HEK293 (cell line): ENCODE measurements around the gene HIVEP2.

Experiments
- EGR2 ChIP-seq: fragments of 450-650 bp; formaldehyde crosslinking; IDR thresholded peaks from 2 replicates; pipeline ENCODE4 v1.5.1; 2016; ENCODE audit warnings: low read depth, missing biosample characterization, missing genetic modification characterization
- KLF17 ChIP-seq: fragments of 450-650 bp; formaldehyde crosslinking; IDR thresholded peaks from 2 replicates; pipeline ENCODE4 v1.5.1; 2016; ENCODE audit warnings: missing biosample characterization, missing genetic modification characterization
- KLF7 ChIP-seq: fragments of 450-650 bp; formaldehyde crosslinking; IDR thresholded peaks from 2 replicates; pipeline ENCODE4 v1.5.1; 2016; ENCODE audit warnings: missing biosample characterization, missing genetic modification characterization, borderline replicate concordance
- TSHZ1 ChIP-seq: fragments of 450-650 bp; formaldehyde crosslinking; IDR thresholded peaks from 2 replicates; pipeline ENCODE4 v1.5.1; 2016; ENCODE audit warnings: missing biosample characterization, missing genetic modification characterization, borderline replicate concordance
- ZBTB20 ChIP-seq: fragments of 450-650 bp; formaldehyde crosslinking; IDR thresholded peaks from 2 replicates; pipeline ENCODE4 v1.5.1; 2016; ENCODE audit warnings: missing biosample characterization, missing genetic modification characterization
- ZBTB26 ChIP-seq: fragments of 450-650 bp; formaldehyde crosslinking; optimal IDR thresholded peaks from 2 replicates; pipeline ENCODE3; 2016; ENCODE audit warnings: missing biosample characterization, mild to moderate bottlenecking, missing genetic modification characterization
- ZBTB8A ChIP-seq: fragments of 450-650 bp; formaldehyde crosslinking; IDR thresholded peaks from 2 replicates; pipeline ENCODE4 v1.5.1; 2016; ENCODE audit warnings: missing biosample characterization, missing genetic modification characterization
- ZFHX2 ChIP-seq: fragments of 450-650 bp; formaldehyde crosslinking; conservative IDR thresholded peaks from 2 replicates; pipeline ENCODE4 v1.5.1; 2016; ENCODE audit warnings: missing biosample characterization, missing genetic modification characterization
- ZFP41 ChIP-seq: fragments of 450-650 bp; formaldehyde crosslinking; IDR thresholded peaks from 2 replicates; pipeline ENCODE4 v1.5.1; 2016; ENCODE audit warnings: missing biosample characterization, missing genetic modification characterization, borderline replicate concordance
- ZNF561 ChIP-seq: fragments of 450-650 bp; IDR thresholded peaks from 2 replicates; pipeline ENCODE4 v1.5.1; 2018; ENCODE audit warnings: missing biosample characterization, missing genetic modification characterization, borderline replicate concordance
- ZNF621 ChIP-seq: fragments of 450-650 bp; formaldehyde crosslinking; IDR thresholded peaks from 2 replicates; pipeline ENCODE4 v1.5.1; 2017; ENCODE audit warnings: missing biosample characterization, missing genetic modification characterization
- ZNF692 ChIP-seq: fragments of 450-650 bp; formaldehyde crosslinking; IDR thresholded peaks from 2 replicates; pipeline ENCODE4 v1.5.1; 2016; ENCODE audit warnings: missing biosample characterization, missing genetic modification characterization
- ZNF747 ChIP-seq: fragments of 450-650 bp; formaldehyde crosslinking; IDR thresholded peaks from 2 replicates; pipeline ENCODE4 v1.5.1; 2016; ENCODE audit warnings: missing biosample characterization, missing genetic modification characterization
- TF ChIP-seq, protein P1 (sequence below): fragments of 450-650 bp; formaldehyde crosslinking; IDR thresholded peaks from 2 replicates; pipeline ENCODE4 v1.5.1; 2016; ENCODE audit warnings: missing biosample characterization, missing genetic modification characterization
- TF ChIP-seq, protein P2 (sequence below): fragments of 450-650 bp; formaldehyde crosslinking; IDR thresholded peaks from 2 replicates; pipeline ENCODE4 v1.5.1; 2017; ENCODE audit warnings: missing biosample characterization, missing genetic modification characterization
- TF ChIP-seq, protein P3 (sequence below): fragments of 450-650 bp; formaldehyde crosslinking; IDR thresholded peaks from 2 replicates; pipeline ENCODE4 v1.5.1; 2016; ENCODE audit warnings: missing biosample characterization, missing genetic modification characterization
- TF ChIP-seq, protein P4 (sequence below): fragments of 450-650 bp; formaldehyde crosslinking; IDR thresholded peaks from 2 replicates; pipeline ENCODE4 v1.5.1; 2016; ENCODE audit warnings: missing biosample characterization, missing genetic modification characterization, borderline replicate concordance

HIVEP2 gene

GRCh38 chr6:142946924-142947713, 2.1 kb upstream of the HIVEP2 start (continued):
- TF ChIP-seq TSHZ1 (tag by site-specific recombination) = no peak
- TF ChIP-seq ZNF561 (tag by site-specific recombination) = 0 out of 2 replicates have a peak, but pooled peaks have one; percentile 19
- TF ChIP-seq ZNF621 (tag by site-specific recombination) = no peak
- no peak for TF ChIP-seq ZFP41 (tag by site-specific recombination)
- TF ChIP-seq, protein P1, sequence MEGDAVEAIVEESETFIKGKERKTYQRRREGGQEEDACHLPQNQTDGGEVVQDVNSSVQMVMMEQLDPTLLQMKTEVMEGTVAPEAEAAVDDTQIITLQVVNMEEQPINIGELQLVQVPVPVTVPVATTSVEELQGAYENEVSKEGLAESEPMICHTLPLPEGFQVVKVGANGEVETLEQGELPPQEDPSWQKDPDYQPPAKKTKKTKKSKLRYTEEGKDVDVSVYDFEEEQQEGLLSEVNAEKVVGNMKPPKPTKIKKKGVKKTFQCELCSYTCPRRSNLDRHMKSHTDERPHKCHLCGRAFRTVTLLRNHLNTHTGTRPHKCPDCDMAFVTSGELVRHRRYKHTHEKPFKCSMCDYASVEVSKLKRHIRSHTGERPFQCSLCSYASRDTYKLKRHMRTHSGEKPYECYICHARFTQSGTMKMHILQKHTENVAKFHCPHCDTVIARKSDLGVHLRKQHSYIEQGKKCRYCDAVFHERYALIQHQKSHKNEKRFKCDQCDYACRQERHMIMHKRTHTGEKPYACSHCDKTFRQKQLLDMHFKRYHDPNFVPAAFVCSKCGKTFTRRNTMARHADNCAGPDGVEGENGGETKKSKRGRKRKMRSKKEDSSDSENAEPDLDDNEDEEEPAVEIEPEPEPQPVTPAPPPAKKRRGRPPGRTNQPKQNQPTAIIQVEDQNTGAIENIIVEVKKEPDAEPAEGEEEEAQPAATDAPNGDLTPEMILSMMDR = peak; percentile 15; the same call in 1 of the 2 replicates
- TF ChIP-seq, protein P2, sequence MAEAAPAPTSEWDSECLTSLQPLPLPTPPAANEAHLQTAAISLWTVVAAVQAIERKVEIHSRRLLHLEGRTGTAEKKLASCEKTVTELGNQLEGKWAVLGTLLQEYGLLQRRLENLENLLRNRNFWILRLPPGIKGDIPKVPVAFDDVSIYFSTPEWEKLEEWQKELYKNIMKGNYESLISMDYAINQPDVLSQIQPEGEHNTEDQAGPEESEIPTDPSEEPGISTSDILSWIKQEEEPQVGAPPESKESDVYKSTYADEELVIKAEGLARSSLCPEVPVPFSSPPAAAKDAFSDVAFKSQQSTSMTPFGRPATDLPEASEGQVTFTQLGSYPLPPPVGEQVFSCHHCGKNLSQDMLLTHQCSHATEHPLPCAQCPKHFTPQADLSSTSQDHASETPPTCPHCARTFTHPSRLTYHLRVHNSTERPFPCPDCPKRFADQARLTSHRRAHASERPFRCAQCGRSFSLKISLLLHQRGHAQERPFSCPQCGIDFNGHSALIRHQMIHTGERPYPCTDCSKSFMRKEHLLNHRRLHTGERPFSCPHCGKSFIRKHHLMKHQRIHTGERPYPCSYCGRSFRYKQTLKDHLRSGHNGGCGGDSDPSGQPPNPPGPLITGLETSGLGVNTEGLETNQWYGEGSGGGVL (tag by site-specific recombination) = peak; percentile 58; the same call in 1 of the 2 replicates
- peak; percentile 73 for TF ChIP-seq ZBTB8A (tag by site-specific recombination)
- TF ChIP-seq ZNF692 (tag by site-specific recombination) = 0 out of 2 replicates have a peak, but pooled peaks have one; percentile 8
- TF ChIP-seq, protein P3, sequence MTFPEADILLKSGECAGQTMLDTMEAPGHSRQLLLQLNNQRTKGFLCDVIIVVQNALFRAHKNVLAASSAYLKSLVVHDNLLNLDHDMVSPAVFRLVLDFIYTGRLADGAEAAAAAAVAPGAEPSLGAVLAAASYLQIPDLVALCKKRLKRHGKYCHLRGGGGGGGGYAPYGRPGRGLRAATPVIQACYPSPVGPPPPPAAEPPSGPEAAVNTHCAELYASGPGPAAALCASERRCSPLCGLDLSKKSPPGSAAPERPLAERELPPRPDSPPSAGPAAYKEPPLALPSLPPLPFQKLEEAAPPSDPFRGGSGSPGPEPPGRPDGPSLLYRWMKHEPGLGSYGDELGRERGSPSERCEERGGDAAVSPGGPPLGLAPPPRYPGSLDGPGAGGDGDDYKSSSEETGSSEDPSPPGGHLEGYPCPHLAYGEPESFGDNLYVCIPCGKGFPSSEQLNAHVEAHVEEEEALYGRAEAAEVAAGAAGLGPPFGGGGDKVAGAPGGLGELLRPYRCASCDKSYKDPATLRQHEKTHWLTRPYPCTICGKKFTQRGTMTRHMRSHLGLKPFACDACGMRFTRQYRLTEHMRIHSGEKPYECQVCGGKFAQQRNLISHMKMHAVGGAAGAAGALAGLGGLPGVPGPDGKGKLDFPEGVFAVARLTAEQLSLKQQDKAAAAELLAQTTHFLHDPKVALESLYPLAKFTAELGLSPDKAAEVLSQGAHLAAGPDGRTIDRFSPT (tag by site-specific recombination) = peak; percentile 81
- peak; percentile 69 for TF ChIP-seq EGR2
- TF ChIP-seq ZFHX2 (tag by site-specific recombination) = peak; percentile 74
- TF ChIP-seq KLF7 (tag by site-specific recombination) = 0 out of 2 replicates have a peak, but pooled peaks have one; percentile 20
- TF ChIP-seq ZNF747 = no peak
- TF ChIP-seq, protein P4, sequence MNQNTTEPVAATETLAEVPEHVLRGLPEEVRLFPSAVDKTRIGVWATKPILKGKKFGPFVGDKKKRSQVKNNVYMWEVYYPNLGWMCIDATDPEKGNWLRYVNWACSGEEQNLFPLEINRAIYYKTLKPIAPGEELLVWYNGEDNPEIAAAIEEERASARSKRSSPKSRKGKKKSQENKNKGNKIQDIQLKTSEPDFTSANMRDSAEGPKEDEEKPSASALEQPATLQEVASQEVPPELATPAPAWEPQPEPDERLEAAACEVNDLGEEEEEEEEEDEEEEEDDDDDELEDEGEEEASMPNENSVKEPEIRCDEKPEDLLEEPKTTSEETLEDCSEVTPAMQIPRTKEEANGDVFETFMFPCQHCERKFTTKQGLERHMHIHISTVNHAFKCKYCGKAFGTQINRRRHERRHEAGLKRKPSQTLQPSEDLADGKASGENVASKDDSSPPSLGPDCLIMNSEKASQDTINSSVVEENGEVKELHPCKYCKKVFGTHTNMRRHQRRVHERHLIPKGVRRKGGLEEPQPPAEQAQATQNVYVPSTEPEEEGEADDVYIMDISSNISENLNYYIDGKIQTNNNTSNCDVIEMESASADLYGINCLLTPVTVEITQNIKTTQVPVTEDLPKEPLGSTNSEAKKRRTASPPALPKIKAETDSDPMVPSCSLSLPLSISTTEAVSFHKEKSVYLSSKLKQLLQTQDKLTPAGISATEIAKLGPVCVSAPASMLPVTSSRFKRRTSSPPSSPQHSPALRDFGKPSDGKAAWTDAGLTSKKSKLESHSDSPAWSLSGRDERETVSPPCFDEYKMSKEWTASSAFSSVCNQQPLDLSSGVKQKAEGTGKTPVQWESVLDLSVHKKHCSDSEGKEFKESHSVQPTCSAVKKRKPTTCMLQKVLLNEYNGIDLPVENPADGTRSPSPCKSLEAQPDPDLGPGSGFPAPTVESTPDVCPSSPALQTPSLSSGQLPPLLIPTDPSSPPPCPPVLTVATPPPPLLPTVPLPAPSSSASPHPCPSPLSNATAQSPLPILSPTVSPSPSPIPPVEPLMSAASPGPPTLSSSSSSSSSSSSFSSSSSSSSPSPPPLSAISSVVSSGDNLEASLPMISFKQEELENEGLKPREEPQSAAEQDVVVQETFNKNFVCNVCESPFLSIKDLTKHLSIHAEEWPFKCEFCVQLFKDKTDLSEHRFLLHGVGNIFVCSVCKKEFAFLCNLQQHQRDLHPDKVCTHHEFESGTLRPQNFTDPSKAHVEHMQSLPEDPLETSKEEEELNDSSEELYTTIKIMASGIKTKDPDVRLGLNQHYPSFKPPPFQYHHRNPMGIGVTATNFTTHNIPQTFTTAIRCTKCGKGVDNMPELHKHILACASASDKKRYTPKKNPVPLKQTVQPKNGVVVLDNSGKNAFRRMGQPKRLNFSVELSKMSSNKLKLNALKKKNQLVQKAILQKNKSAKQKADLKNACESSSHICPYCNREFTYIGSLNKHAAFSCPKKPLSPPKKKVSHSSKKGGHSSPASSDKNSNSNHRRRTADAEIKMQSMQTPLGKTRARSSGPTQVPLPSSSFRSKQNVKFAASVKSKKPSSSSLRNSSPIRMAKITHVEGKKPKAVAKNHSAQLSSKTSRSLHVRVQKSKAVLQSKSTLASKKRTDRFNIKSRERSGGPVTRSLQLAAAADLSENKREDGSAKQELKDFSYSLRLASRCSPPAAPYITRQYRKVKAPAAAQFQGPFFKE = 0 out of 2 replicates have a peak, but pooled peaks have one; percentile 41
- TF ChIP-seq ZBTB26 = peak; percentile 75
- TF ChIP-seq ZBTB20 (tag by site-specific recombination) = peak; percentile 76
- TF ChIP-seq KLF17 (tag by site-specific recombination) = peak; percentile 53; the same call in 1 of the 2 replicates
